ENCODE data around the gene EZR. TPM values are rescaled to one million over a fixed set of nuclear protein-coding genes. Genes with fewer than 3 reads are reported as not detected.

The EZR gene
- polyA plus RNA-seq, 2 of the 4 experiments (the other 2 are of a cell fraction), result 219 to 254 TPM

- TF ChIP-seq REST (IDR thresholded peaks at IDR 0.05) (no peak), CBX8 (IDR thresholded peaks at IDR 0.05) (no peak), PBX3 (IDR thresholded peaks at IDR 0.05) (no peak), NPAS2 (CRISPR knock-in tag; IDR thresholded peaks at IDR 0.05; ENCODE audit: borderline replicate concordance) (no peak)
Observed at GRCh38 chr6:158772172-158772571, 47.0 kb downstream of the EZR start (continued).

GRCh38 chr6:158771399-158772152 is 47.6 kb downstream of the EZR start:
- no peak for DNase-seq (ENCODE audit: low read depth in 1 of 2, low spot score in 1 of 2)
- POLR2A ChIA-PET, result no interaction called here
- no peak for FAIRE-seq
- no peak overlapping the region for H3K4me3 ChIP-seq
- H3K9me3 ChIP-seq, result no peaks in the 10 kb centered on the region
- 87% methylated on average over 16 of the region's 16 CpGs for WGBS (ENCODE audit: missing lambda C conversion rate)
- peaks cover 3% of the 10 kb centered on the region; the same call in 1 of the 3 replicates for H3K4me1 ChIP-seq
- TF ChIP-seq FOSL2 (IDR thresholded peaks at IDR 0.05), result no peak
- no peak for TF ChIP-seq FOSL2 (CRISPR knock-in tag; IDR thresholded peaks at IDR 0.05)
- peak; percentile 54; the same call in 1 of the 2 replicates for TF ChIP-seq POLR2AphosphoS2 (conservative IDR thresholded peaks at IDR 0.05; ENCODE audit: low read length)
- TF ChIP-seq NFE2L2 (conservative IDR thresholded peaks at IDR 0.05; ENCODE audit: low read length), result no peak
- H3K4me2 ChIP-seq, result no peak overlapping the region
- CTCF ChIA-PET, result interaction anchor here (0.9 to 1.6 kb wide), 5 partner anchors 49 to 550 kb away, joined by 3 to 5 read pairs (median 3); no protein-coding TSS in a partner anchor
- peak in 1 of 2 experiments; percentile 5; a peak in 1 of 6 replicates for ATAC-seq
- no peak overlapping the region for H3K27ac ChIP-seq

DNA sequence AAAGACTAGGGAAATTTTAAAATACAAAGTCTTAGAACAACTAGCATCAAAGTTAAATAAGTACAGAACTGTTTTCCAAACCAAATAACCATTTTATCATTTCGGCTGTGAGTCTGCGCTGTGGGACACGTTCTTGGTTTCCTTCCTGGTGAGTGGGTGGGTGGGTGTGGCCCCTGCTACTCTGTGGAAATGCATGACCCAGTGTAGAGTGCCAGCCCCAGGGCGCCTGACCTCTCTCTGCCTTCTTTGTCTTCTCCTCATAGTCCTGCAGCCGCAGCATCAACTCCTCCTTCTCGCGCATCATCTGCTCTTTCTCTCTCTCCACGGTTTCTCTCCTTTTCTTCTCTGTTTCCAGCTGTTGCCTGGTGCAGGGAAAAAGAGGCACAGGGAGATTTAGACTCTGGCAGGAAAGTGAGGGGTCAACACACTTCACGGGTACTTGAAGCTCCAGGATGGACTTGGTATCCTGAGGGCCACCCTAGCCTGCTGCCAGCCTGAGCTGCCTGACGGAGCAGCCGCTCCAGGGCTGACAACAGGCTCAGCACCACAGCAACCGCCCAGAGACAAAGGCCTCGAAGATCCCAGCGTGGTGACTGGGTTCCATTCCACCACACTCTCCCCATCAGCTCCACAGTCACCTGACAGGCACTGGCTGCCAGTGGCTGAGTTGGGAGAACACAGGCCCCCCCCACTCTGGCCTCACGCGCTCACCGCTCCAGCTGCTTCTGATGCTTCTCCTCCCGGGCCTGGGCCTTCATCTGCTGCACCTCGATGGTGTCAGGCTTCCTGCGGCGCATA is 48.4 kb downstream of the EZR start:
- no peak overlapping the region for H3K4me2 ChIP-seq
- DNase-seq (ENCODE audit: low read depth in 1 of 2, low spot score in 1 of 2) (no peak), FAIRE-seq (no peak), ATAC-seq (no peak; a peak in 1 of 6 replicates)
- H3K4me3 ChIP-seq, result no peak overlapping the region
- H3K4me1 ChIP-seq, result peaks cover 3% of the 10 kb centered on the region; the same call in 1 of the 3 replicates
- H3K9me3 ChIP-seq, result no peaks in the 10 kb centered on the region
- CTCF ChIA-PET, result interaction anchor here (1.6 kb wide), 1 partner anchor 48 kb away, joined by 3 read pairs; no protein-coding TSS in a partner anchor
- 82% methylated on average over 18 of the region's 21 CpGs for WGBS (ENCODE audit: missing lambda C conversion rate)
- no peak overlapping the region for H3K27ac ChIP-seq
- TF ChIP-seq FOSL2 (IDR thresholded peaks at IDR 0.05), result no peak
- no peak for TF ChIP-seq FOSL2 (CRISPR knock-in tag; IDR thresholded peaks at IDR 0.05)
- POLR2A ChIA-PET, result no interaction called here

- H3K4me1 ChIP-seq, result peaks cover 3% of the 10 kb centered on the region; the same call in 1 of the 3 replicates
- FAIRE-seq (no peak), ATAC-seq (peak in 1 of 2 experiments; percentile 3; a peak in 1 of 6 replicates), DNase-seq (ENCODE audit: low read depth in 1 of 2, low spot score in 1 of 2) (no peak)
- no peak overlapping the region for H3K4me2 ChIP-seq
- H3K27ac ChIP-seq, result no peak overlapping the region
- CTCF ChIA-PET, result interaction anchor here (1.5 to 1.6 kb wide), 2 partner anchors 47 to 203 kb away, joined by 3 to 7 read pairs; no protein-coding TSS in a partner anchor
- TF ChIP-seq HOXA7 (CRISPR knock-in tag; IDR thresholded peaks at IDR 0.05) (no peak), HOXB5 (CRISPR knock-in tag; IDR thresholded peaks at IDR 0.05) (no peak), ZFP36 (IDR thresholded peaks at IDR 0.05; ENCODE audit: borderline replicate concordance, partially characterized antibody) (no peak), TP53 (CRISPR knock-in tag; IDR thresholded peaks at IDR 0.05) (no peak), CBX8 (IDR thresholded peaks at IDR 0.05) (no peak)
- POLR2A ChIA-PET, result interaction anchor here (1.2 kb wide), 1 partner anchor 100 kb away, joined by 3 read pairs; no protein-coding TSS in a partner anchor
- no peak overlapping the region for H3K4me3 ChIP-seq
- no peaks in the 10 kb centered on the region for H3K9me3 ChIP-seq
- 93% methylated on average over 17 of the region's 18 CpGs for WGBS (ENCODE audit: missing lambda C conversion rate)
Observed at GRCh38 chr6:158769771-158770432, 49.3 kb downstream of the EZR start.

Measured in A549 (cell line).